Lung (tissue), 12 donors: ENCODE measurements around the gene FAM32A. TPM values are rescaled to one million over a fixed set of nuclear protein-coding genes. Genes with fewer than 3 reads are reported as not detected.

ENCODE experiments used
- ATAC-seq: fragments of 200-7000 bp; cut with Tn5 transposase; one replicate; pipeline ENCODE4 v1.9.1; 2020; ENCODE audit warnings: moderate number of reproducible peaks; ENCODE audit not compliant: insufficient read depth, low FRiP score
- DNase-seq, 3 donors: peaks; one replicate each; pipeline ENCODE4 v3.0.0-alpha.2; 2013 to 2017
- H3K27ac ChIP-seq, 2 donors: one replicate each; pipeline ENCODE4 v1.5.1; 2013; ENCODE audit warnings: mild to moderate bottlenecking in 2 of 2, moderate library complexity in 2 of 2, control low read depth in 1 of 2, inconsistent platforms in 1 of 2, low read depth in 1 of 2, low read length in 1 of 2
- H3K27me3 ChIP-seq, 3 donors: one replicate each; pipeline ENCODE4 v1.5.1; 2013; ENCODE audit warnings: low read length in 2 of 3; ENCODE audit not compliant: control insufficient read depth in 3 of 3, insufficient read depth in 3 of 3
- H3K36me3 ChIP-seq, 4 donors: one replicate each; pipeline ENCODE4 v1.5.1; 2013; ENCODE audit warnings: low read length in 4 of 4, mild to moderate bottlenecking in 1 of 4, moderate library complexity in 1 of 4; ENCODE audit not compliant: control insufficient read depth in 4 of 4, insufficient read depth in 4 of 4
- H3K4me1 ChIP-seq, 5 donors: one replicate each; pipeline ENCODE4 v1.5.1; 2013; ENCODE audit warnings: low read length in 5 of 5, mild to moderate bottlenecking in 2 of 5, moderate library complexity in 1 of 5; ENCODE audit not compliant: control insufficient read depth in 5 of 5, insufficient read depth in 5 of 5
- H3K4me3 ChIP-seq: one replicate; pipeline ENCODE4 v1.5.1; 2013; ENCODE audit warnings: mild to moderate bottlenecking, control low read depth, moderate library complexity
- H3K9ac ChIP-seq, 2 donors: one replicate each; pipeline ENCODE4 v1.5.1; 2013; ENCODE audit warnings: low read length in 2 of 2, control low read depth in 1 of 2; ENCODE audit not compliant: insufficient read depth in 1 of 2
- H3K9me3 ChIP-seq, 4 donors: one replicate each; pipeline ENCODE4 v1.5.1; 2013; ENCODE audit warnings: low read length in 3 of 4, mild to moderate bottlenecking in 1 of 4, moderate library complexity in 1 of 4; ENCODE audit not compliant: control insufficient read depth in 4 of 4, insufficient read depth in 3 of 4
- CTCF ChIP-seq: IDR thresholded peaks from 2 replicates; pipeline ENCODE4 v1.5.1; 2012; ENCODE audit warnings: mild to moderate bottlenecking; ENCODE audit errors: control extremely low read depth, extremely low read depth
- WGBS, 2 donors: extraction: QIAGEN DNeasy Blood & Tissue Kit; methylation state at CpG; one replicate each; pipeline ENCODE4 v1.1.7; 2013; 5-methylcytosine and 5-hydroxymethylcytosine counted together
- polyA plus RNA-seq, 2 donors: library from polyadenylated mRNA; stranded (reverse); fragments of 200-250 nt; gene quantifications; one replicate each; pipeline ENCODE4 v1.2.1, GENCODE V29; 2013
- total RNA-seq, 2 donors: library from RNA; depleted of rRNA in 1 of 2; stranded (reverse); fragments of >200 nt in 1 of 2; gene quantifications; one replicate each; pipeline ENCODE4 v1.2.1, GENCODE V29; 2014 to 2021
- donor health status: control.
- donor health status: control.
- donor health status: Bipolar disorder and iron deficiency.
- donor health status: healthy.
- donor health status: DM: yes; HTN: yes; CAD: no.

FAM32A gene
- total and polyA plus RNA-seq, 4 donors, result 53.5 to 81.7 (median 68.8) TPM

- 96 to 97% methylated on average over 7 of the region's 7 CpGs for WGBS, 2 donors
- DNase-seq, result no peak
- H3K36me3 ChIP-seq, result peaks cover 10 to 72% (median 42%) of the 10 kb centered on the region in 4 donors
These were observed 21.4 kb downstream of the FAM32A start for GRCh38 chr19:16206637-16207036.

GRCh38 chr19:16207063-16207462, 21.9 kb downstream of the FAM32A start:
- H3K9me3 ChIP-seq, result no peaks in the 10 kb centered on the region
- TF ChIP-seq CTCF, result no peak
- no peak overlapping the region for H3K27ac ChIP-seq
- H3K36me3 ChIP-seq, result peaks cover 10 to 67% (median 40%) of the 10 kb centered on the region in 4 donors
- WGBS, 2 donors, result 95 to 96% methylated on average over 10 of the region's 10 CpGs
- peaks cover 0 to 6% (median 0%) of the 10 kb centered on the region in 5 donors for H3K4me1 ChIP-seq
- no peak overlapping the region for H3K4me3 ChIP-seq
- no peak overlapping the region for H3K9ac ChIP-seq
- no peaks in the 10 kb centered on the region for H3K27me3 ChIP-seq
- ATAC-seq, result no peak
- DNase-seq, result no peak

More at GRCh38 chr19:16206637-16207036, 21.4 kb downstream of the FAM32A start:
- no peak for ATAC-seq
- H3K4me1 ChIP-seq, result peaks cover 0 to 6% (median 0%) of the 10 kb centered on the region in 5 donors
- no peak for TF ChIP-seq CTCF
- H3K9me3 ChIP-seq, result no peaks in the 10 kb centered on the region
- H3K9ac ChIP-seq, result no peak overlapping the region
- no peak overlapping the region for H3K4me3 ChIP-seq
- H3K27me3 ChIP-seq, result no peaks in the 10 kb centered on the region
- no peak overlapping the region for H3K27ac ChIP-seq

GRCh38 chr19:16207490-16208025, 22.3 kb downstream of the FAM32A start:
- Histone ChIP-seq H3K9me3 (no peaks in the 10 kb centered on the region), H3K4me3 (no peak overlapping the region), H3K27me3 (no peaks in the 10 kb centered on the region), H3K4me1 (peaks cover 0 to 6% (median 0%) of the 10 kb centered on the region in 5 donors), H3K36me3 (peaks cover 10 to 63% (median 44%) of the 10 kb centered on the region in 4 donors), H3K9ac (no peak overlapping the region), H3K27ac (no peak overlapping the region)
- no peak for TF ChIP-seq CTCF
- WGBS, 2 donors, result 87 to 95% methylated on average over 12 of the region's 12 CpGs
- DNase-seq (no peak), ATAC-seq (no peak)
